Suprapubic skin (tissue), 4 donors: ENCODE measurements around the gene AQP12A.

Experiments used
- EP300 ChIP-seq: sonication (generic); formaldehyde crosslinking; IDR thresholded peaks from one replicate; pipeline ENCODE4 v1.6.1; 2017; ENCODE audit warnings: antibody characterized with exemption
- POLR2A ChIP-seq, 2 donors: fragments of 450-650 bp; IDR thresholded peaks; one replicate each; pipeline ENCODE4 v1.6.1; 2017; ENCODE audit warnings: antibody characterized with exemption in 2 of 2, mild to moderate bottlenecking in 2 of 2, moderate library complexity in 2 of 2
- POLR2AphosphoS5 ChIP-seq, 3 donors: sonication (generic); formaldehyde crosslinking; IDR thresholded peaks; one replicate each; pipeline ENCODE4 v1.6.1; 2017; ENCODE audit warnings: antibody characterized with exemption in 3 of 3
- TF ChIP-seq, protein P1 (sequence below), 2 donors: fragments of 200-600 bp in 1 of 2; fragments of 450-650 bp in 1 of 2; sonication (generic) in 1 of 2; IDR thresholded peaks; one replicate each; pipeline ENCODE4 v1.5.1; 2016 to 2019; ENCODE audit warnings: antibody characterized with exemption in 2 of 2, mild to moderate bottlenecking in 1 of 2, moderate library complexity in 1 of 2

DNA sequence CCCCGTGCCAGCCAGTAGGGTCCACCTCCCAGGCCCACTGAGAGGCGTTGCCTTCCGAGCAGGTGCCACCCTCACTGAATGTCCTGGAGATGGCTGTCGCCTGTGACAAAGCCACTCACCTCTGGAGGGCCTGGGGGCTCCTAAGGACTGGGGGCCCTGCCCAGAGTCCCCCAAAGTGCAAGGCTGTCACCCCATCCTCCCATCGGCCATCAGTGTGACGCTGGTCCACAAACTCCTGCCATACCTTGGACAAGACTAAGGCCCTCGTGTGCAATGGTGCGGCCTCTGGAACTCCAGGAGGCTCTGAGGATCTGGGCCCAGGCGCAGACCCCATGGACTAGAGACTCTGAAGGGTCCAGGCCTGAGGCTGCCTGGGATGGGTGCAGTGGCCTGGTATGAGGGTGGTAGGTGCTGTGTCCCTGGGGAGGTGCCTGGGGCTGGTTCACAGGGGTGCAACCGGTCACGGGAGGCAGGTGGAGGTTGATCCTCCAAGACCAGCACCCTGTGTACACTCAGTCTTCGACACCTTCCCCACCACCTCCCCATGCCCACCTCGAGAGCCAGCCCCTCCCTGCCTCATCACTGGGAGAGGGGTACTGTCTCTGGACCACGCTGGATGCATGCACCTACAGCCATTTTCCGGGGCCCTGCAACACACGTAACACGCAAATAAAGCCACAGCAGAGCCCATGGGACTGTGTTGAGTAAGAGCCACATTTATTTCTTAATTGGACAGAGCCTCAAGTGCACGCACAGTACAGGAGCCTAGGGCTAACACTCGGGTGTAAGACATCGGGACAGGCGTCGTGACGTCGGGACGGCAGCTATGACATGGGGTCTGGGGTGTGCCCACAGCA lies 21.6 kb downstream of the AQP12A start:
- TF ChIP-seq, protein P1, sequence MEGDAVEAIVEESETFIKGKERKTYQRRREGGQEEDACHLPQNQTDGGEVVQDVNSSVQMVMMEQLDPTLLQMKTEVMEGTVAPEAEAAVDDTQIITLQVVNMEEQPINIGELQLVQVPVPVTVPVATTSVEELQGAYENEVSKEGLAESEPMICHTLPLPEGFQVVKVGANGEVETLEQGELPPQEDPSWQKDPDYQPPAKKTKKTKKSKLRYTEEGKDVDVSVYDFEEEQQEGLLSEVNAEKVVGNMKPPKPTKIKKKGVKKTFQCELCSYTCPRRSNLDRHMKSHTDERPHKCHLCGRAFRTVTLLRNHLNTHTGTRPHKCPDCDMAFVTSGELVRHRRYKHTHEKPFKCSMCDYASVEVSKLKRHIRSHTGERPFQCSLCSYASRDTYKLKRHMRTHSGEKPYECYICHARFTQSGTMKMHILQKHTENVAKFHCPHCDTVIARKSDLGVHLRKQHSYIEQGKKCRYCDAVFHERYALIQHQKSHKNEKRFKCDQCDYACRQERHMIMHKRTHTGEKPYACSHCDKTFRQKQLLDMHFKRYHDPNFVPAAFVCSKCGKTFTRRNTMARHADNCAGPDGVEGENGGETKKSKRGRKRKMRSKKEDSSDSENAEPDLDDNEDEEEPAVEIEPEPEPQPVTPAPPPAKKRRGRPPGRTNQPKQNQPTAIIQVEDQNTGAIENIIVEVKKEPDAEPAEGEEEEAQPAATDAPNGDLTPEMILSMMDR (IDR thresholded peaks at IDR 0.05), result no peak
- TF ChIP-seq EP300 (no peak), POLR2A (IDR thresholded peaks at IDR 0.05) (no peak), POLR2AphosphoS5 (IDR thresholded peaks at IDR 0.05) (no peak)
